Thoracic aorta (tissue), 2 donors: ENCODE measurements around the gene AFTPH. TPM values are rescaled to one million over a fixed set of nuclear protein-coding genes. Genes with fewer than 3 reads are reported as not detected.
A peak's percentile ranks its signal among the peaks of the same experiment; 100 is the strongest.

ENCODE experiments used
- ATAC-seq: fragments of 150-250 bp; one replicate; pipeline ENCODE4 v1.8.0; 2017; ENCODE audit warnings: low read depth; ENCODE audit not compliant: insufficient number of reproducible peaks, low FRiP score
- DNase-seq: peaks from one replicate; pipeline ENCODE4 v3.0.0-alpha.2; 2020; ENCODE audit warnings: low spot score
- H3K27ac ChIP-seq, 2 donors: fragments of 200-600 bp; sonication (generic); 1 replicate in 1 of 2; 2 replicates in 1 of 2; pipeline ENCODE4 v1.5.1; 2016; ENCODE audit warnings: mild to moderate bottlenecking in 2 of 2, moderate library complexity in 2 of 2
- H3K27me3 ChIP-seq: fragments of 200-600 bp; sonication (generic); replicated peaks from 2 replicates; pipeline ENCODE4 v1.6.0; 2016; ENCODE audit warnings: mild to moderate bottlenecking; ENCODE audit not compliant: insufficient read depth
- H3K36me3 ChIP-seq: fragments of 200-600 bp; sonication (generic); one replicate; pipeline ENCODE4 v1.5.1; 2016
- H3K4me1 ChIP-seq, 2 donors: fragments of 200-600 bp; sonication (generic); 1 replicate in 1 of 2; 2 replicates in 1 of 2; pipeline versions ENCODE4 v1.5.1 to v1.6.0; 2016; ENCODE audit warnings: low read depth in 2 of 2, mild to moderate bottlenecking in 1 of 2; ENCODE audit not compliant: control insufficient read depth in 1 of 2
- H3K4me3 ChIP-seq: fragments of 200-600 bp; sonication (generic); 2 replicates; pipeline ENCODE4 v1.5.1; 2016; ENCODE audit warnings: mild to moderate bottlenecking
- H3K9me3 ChIP-seq: fragments of 200-600 bp; sonication (generic); 2 replicates; pipeline ENCODE4 v1.5.1; 2016
- total RNA-seq, 2 donors: library from RNA; depleted of rRNA; stranded (reverse); fragments of >200 nt; gene quantifications; one replicate each; pipeline versions ENCODE4 v1.1.0 to v1.2.3, GENCODE V29; 2016
- TF ChIP-seq, protein P1 (sequence below): fragments of 200-600 bp; sonication (generic); IDR thresholded peaks from one replicate; pipeline ENCODE4 v1.5.1; 2019; ENCODE audit warnings: antibody characterized with exemption

AFTPH gene
- total RNA-seq, 2 donors from 2014 or later, result 27.3 to 32.1 TPM

- no peaks in the 10 kb centered on the region for H3K4me1 ChIP-seq
- H3K27ac ChIP-seq, result no peak overlapping the region
- no peaks in the 10 kb centered on the region for H3K9me3 ChIP-seq
- no peak for DNase-seq
- H3K36me3 ChIP-seq, result no peaks in the 10 kb centered on the region
- H3K4me3 ChIP-seq, result no peak overlapping the region
- H3K27me3 ChIP-seq, result no peaks in the 10 kb centered on the region
- TF ChIP-seq, protein P1, sequence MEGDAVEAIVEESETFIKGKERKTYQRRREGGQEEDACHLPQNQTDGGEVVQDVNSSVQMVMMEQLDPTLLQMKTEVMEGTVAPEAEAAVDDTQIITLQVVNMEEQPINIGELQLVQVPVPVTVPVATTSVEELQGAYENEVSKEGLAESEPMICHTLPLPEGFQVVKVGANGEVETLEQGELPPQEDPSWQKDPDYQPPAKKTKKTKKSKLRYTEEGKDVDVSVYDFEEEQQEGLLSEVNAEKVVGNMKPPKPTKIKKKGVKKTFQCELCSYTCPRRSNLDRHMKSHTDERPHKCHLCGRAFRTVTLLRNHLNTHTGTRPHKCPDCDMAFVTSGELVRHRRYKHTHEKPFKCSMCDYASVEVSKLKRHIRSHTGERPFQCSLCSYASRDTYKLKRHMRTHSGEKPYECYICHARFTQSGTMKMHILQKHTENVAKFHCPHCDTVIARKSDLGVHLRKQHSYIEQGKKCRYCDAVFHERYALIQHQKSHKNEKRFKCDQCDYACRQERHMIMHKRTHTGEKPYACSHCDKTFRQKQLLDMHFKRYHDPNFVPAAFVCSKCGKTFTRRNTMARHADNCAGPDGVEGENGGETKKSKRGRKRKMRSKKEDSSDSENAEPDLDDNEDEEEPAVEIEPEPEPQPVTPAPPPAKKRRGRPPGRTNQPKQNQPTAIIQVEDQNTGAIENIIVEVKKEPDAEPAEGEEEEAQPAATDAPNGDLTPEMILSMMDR, result no peak
- ATAC-seq, result no peak
Measured at GRCh38 chr2:64620661-64621060, 96.5 kb downstream of the AFTPH start.

DNA sequence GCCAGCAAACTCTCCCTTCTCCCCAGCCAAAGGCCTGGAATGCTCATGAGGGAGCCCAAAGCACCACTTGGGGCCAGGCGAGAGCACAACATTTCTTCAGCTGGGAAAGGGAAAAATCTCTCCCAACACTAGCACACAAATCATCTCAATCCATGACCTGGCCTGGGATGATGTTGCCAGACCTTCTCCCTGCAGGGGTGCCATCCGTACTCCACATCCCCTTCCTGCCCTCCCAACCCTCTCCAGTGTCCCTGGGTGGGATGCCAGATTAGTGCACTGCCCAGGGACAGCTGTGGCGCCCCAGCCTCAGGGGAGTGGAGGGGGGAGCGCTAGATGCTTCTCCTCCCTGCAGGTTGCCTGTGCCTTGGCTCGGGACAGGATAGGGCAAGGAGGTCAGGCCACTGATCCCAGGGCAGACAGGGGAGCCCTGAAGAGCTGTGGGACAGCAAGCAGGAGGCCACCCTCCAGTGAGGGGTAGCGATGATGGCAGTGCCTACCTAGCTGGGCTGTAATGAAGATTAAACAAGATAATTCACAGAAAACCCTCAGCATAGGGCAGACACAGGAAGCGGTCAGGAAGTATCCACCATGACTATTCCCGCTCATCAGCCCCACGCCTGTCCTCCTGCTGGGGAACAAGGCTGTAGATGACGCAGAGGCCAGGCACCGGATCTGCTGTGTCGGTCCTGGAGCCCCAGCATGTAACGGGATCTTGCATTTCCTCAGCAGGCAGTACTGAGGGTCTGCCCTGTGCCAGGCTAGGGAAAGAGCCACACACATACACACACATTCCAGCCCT, 98.5 kb downstream of the AFTPH start:
- no peak overlapping the region for H3K4me3 ChIP-seq
- no peak overlapping the region for H3K27ac ChIP-seq
- H3K36me3 ChIP-seq, result no peaks in the 10 kb centered on the region
- no peaks in the 10 kb centered on the region for H3K27me3 ChIP-seq
- TF ChIP-seq, protein P1, result peak; percentile 25
- H3K9me3 ChIP-seq, result no peaks in the 10 kb centered on the region
- ATAC-seq, result no peak
- H3K4me1 ChIP-seq, result no peaks in the 10 kb centered on the region
- no peak for DNase-seq

DNA sequence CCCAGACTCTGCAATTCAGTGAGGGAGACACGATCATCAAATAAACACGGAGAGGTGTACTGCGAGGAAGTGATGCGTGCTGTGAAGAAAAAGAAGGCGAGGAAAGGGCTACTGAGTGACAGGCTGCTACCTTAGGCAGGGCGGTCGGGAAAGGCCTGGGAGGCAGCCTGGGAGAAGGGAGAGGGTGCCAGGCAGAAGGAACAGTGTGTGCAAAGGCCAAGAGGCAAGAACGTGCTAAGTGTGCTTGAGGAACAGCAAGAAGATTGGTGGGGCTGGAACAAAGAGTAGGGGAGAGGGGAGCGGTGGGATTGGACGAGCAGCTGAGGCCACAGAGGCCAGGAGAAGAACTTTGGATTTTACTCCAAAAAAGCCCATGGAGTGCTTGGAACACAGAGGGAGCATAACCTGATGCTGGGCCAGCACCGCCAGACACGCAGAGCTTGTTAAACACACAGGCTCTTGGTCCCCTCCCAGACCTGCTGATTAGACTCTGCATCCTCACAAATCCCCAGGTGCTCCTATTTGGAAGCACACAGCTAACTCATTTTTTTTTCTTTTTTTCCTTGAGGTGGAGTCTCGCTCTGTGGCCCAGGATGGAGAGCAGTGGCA, 99.2 kb downstream of the AFTPH start:
- TF ChIP-seq, protein P1, result no peak
- H3K4me1 ChIP-seq, result no peaks in the 10 kb centered on the region
- DNase-seq, result no peak

DNA sequence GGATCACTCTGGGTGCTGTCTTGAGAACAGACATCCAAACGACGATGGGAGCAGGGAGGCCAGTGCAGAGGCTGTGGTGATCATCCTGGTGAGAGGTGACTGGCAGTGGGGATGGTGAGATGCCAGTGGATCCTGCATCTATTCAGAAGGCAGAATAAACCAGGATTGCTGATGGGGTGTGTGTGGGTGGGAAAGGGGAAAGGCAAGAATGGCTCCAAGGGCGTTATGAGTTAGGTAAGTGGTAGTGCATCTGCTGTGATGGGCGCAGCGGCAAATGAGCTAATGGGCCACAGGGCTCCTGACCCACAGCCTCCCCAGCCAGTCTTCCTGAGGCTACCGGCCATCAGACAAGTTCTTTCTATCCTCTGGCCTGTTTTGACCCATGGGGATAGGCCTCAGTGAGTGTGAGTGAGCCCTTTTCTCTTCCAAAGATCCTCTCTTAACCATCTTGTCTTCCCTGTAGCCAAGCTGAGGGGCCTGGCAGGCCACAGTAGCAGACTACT, 100.0 kb downstream of the AFTPH start:
- ATAC-seq (no peak), DNase-seq (no peak)

More for the DNA sequence above, 99.2 kb downstream of the AFTPH start:
- H3K27me3 ChIP-seq, result no peaks in the 10 kb centered on the region
- H3K36me3 ChIP-seq, result no peaks in the 10 kb centered on the region
- no peaks in the 10 kb centered on the region for H3K9me3 ChIP-seq
- no peak overlapping the region for H3K4me3 ChIP-seq
- ATAC-seq, result no peak
- no peak overlapping the region for H3K27ac ChIP-seq

GRCh38 chr2:64624862-64625261, 100.7 kb downstream of the AFTPH start:
- ATAC-seq (no peak), DNase-seq (no peak)
- TF ChIP-seq, protein P1, result no peak
- H3K27ac ChIP-seq, result no peak overlapping the region
- no peaks in the 10 kb centered on the region for H3K36me3 ChIP-seq
- no peak overlapping the region for H3K4me3 ChIP-seq
- no peaks in the 10 kb centered on the region for H3K4me1 ChIP-seq
- no peaks in the 10 kb centered on the region for H3K9me3 ChIP-seq
- H3K27me3 ChIP-seq, result no peaks in the 10 kb centered on the region

More for the DNA sequence above, 100.0 kb downstream of the AFTPH start:
- Histone ChIP-seq H3K4me1 (no peaks in the 10 kb centered on the region), H3K27me3 (no peaks in the 10 kb centered on the region), H3K4me3 (no peak overlapping the region), H3K9me3 (no peaks in the 10 kb centered on the region), H3K27ac (no peak overlapping the region), H3K36me3 (no peaks in the 10 kb centered on the region)
- TF ChIP-seq, protein P1, result no peak
